Measurements from ENCODE around the gene PARP14.

Gene PARP14

GRCh38 chr3:122690096-122690495 lies 9.5 kb downstream of the PARP14 start:
- DNase-seq, result no peak
- H3K36me3 ChIP-seq (replicated peaks), result peaks cover 17% of the 10 kb centered on the region
- no peak overlapping the region for H3K27ac ChIP-seq
- in situ Hi-C loops (cut with HindIII; ENCODE audit: low pct_ligation_motif_present, low sequenced_read_pairs), result no loop called here
- no peaks in the 10 kb centered on the region for H3K27me3 ChIP-seq (replicated peaks)
- H3K4me3 ChIP-seq (ENCODE audit: low read depth, low read length), result no peak overlapping the region
- no peak for TF ChIP-seq CTCF (IDR thresholded peaks at IDR 0.05; ENCODE audit: low read depth, low read length, missing control alignments)

- no peak overlapping the region for H3K4me3 ChIP-seq (ENCODE audit: low read depth, low read length)
- no peaks in the 10 kb centered on the region for H3K27me3 ChIP-seq (replicated peaks)
- in situ Hi-C loops (cut with HindIII; ENCODE audit: low pct_ligation_motif_present, low sequenced_read_pairs), result no loop called here
- TF ChIP-seq CTCF (IDR thresholded peaks at IDR 0.05; ENCODE audit: low read depth, low read length, missing control alignments), result no peak
- no peak overlapping the region for H3K27ac ChIP-seq
- H3K36me3 ChIP-seq (replicated peaks), result peaks cover 20% of the 10 kb centered on the region
- peak; percentile 76 for DNase-seq
Measured at GRCh38 chr3:122691195-122691594, 10.6 kb downstream of the PARP14 start.

GRCh38 chr3:122692674-122693073 lies 12.0 kb downstream of the PARP14 start:
- H3K27ac ChIP-seq, result no peak overlapping the region
- no peaks in the 10 kb centered on the region for H3K27me3 ChIP-seq (replicated peaks)
- DNase-seq, result no peak
- peaks cover 16% of the 10 kb centered on the region for H3K36me3 ChIP-seq (replicated peaks)
- H3K4me3 ChIP-seq (ENCODE audit: low read depth, low read length), result no peak overlapping the region
- in situ Hi-C loops (cut with HindIII; ENCODE audit: low pct_ligation_motif_present, low sequenced_read_pairs), result no loop called here
- TF ChIP-seq CTCF (IDR thresholded peaks at IDR 0.05; ENCODE audit: low read depth, low read length, missing control alignments), result no peak

- in situ Hi-C loops (cut with HindIII; ENCODE audit: low pct_ligation_motif_present, low sequenced_read_pairs), result no loop called here
- H3K36me3 ChIP-seq (replicated peaks), result peaks cover 18% of the 10 kb centered on the region
- no peak for DNase-seq
- TF ChIP-seq CTCF (IDR thresholded peaks at IDR 0.05; ENCODE audit: low read depth, low read length, missing control alignments), result no peak
- H3K27me3 ChIP-seq (replicated peaks), result no peaks in the 10 kb centered on the region
- H3K27ac ChIP-seq, result no peak overlapping the region
- H3K4me3 ChIP-seq (ENCODE audit: low read depth, low read length), result no peak overlapping the region
Measured at GRCh38 chr3:122694966-122695365, 14.3 kb downstream of the PARP14 start.

- in situ Hi-C loops (cut with HindIII; ENCODE audit: low pct_ligation_motif_present, low sequenced_read_pairs), result no loop called here
- Histone ChIP-seq H3K27ac (no peak overlapping the region), H3K27me3 (replicated peaks) (no peaks in the 10 kb centered on the region), H3K36me3 (replicated peaks) (peaks cover 21% of the 10 kb centered on the region), H3K4me3 (ENCODE audit: low read depth, low read length) (no peak overlapping the region)
- no peak for DNase-seq
- TF ChIP-seq CTCF (IDR thresholded peaks at IDR 0.05; ENCODE audit: low read depth, low read length, missing control alignments), result no peak
Measured at GRCh38 chr3:122695927-122696561, 15.4 kb downstream of the PARP14 start.
